ENCODE results near the gene GATAD2A.
"Not testable (repeated sequence)": the region's sequence is repeated elsewhere in the genome, so short reads cannot be mapped to it uniquely, and the experiment has no call there.

Gene GATAD2A

GRCh38 chr19:19455166-19455919, 49.9 kb downstream of the GATAD2A start:
- not testable (repeated sequence) for DNase-seq (ENCODE audit: low spot score); H3K9me3 Mint-ChIP-seq; H3K27ac Mint-ChIP-seq; H3K36me3 Mint-ChIP-seq (ENCODE audit: low read depth); H3K27me3 Mint-ChIP-seq (ENCODE audit: low read depth); H3K4me3 Mint-ChIP-seq
- H3K4me1 Mint-ChIP-seq (ENCODE audit: low read depth), result peaks cover 50% of the 10 kb centered on the region

DNA sequence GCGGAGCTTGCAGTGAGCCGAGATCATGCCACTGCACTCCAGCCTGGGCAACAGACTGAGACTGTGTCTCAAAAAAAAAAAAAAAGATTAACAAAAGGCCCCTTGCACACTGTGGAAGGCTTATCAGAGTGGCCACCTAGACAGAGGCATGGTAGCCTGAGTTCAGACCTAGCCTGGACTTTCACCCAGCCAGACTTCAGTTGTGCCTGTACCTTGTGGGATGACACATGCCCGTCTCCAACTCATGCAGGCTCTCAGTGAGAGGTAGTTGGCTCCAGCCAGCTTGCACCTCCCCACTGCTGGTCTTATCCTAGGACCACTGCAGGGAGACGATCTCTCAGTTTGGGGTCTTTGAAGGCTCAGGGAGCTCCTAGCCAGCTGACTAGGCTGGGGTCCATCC, 52.2 kb downstream of the GATAD2A start:
- H3K4me3 Mint-ChIP-seq, result peak overlapping the region; percentile 75
- H3K27me3 Mint-ChIP-seq (ENCODE audit: low read depth), result no peaks in the 10 kb centered on the region
- no peaks in the 10 kb centered on the region for H3K9me3 Mint-ChIP-seq
- no peak for DNase-seq (ENCODE audit: low spot score)
- peak overlapping the region; percentile 94 for H3K27ac Mint-ChIP-seq
- H3K36me3 Mint-ChIP-seq (ENCODE audit: low read depth), result peaks cover 9% of the 10 kb centered on the region
- H3K4me1 Mint-ChIP-seq (ENCODE audit: low read depth), result peaks cover 52% of the 10 kb centered on the region

DNA sequence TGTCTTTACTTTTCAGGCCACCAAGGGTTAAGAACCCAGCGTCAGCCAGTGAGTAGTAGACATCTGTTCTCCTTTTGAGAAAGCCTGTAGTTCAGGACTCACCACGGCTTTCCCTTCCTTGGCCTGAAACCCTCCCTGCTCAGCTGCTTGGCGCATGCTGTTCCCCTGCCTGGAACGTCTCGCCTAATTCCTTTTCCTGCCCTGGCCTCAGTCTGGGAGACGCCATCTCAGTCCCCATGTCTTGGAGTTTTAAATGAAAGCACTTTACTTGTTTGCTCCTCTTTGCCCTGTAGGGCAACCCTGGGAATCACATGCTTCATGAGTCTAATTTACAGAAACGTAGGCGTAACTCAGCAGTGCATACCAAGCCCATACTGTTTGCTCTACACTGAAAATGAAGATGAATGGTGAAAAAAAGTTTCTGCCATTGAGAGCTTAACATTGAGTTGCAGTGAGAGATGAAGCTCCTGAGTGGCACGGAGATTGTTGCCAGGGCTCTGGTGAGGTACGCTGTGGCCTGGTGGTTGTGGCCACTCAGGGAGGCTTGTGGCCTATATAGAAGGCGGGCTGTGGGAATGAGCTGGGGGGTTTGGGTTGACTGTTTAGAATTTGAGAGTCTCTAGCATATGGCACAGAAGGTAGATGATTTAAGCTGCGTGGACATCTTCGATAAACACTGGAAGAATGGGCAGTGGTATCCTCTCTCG, 52.8 kb downstream of the GATAD2A start:
- Mint-ChIP-seq H3K9me3 (no peaks in the 10 kb centered on the region), H3K27me3 (ENCODE audit: low read depth) (no peaks in the 10 kb centered on the region), H3K4me3 (peak overlapping the region; percentile 75), H3K36me3 (ENCODE audit: low read depth) (peaks cover 11% of the 10 kb centered on the region), H3K4me1 (ENCODE audit: low read depth) (peaks cover 54% of the 10 kb centered on the region), H3K27ac (peak overlapping the region; percentile 94)
- no peak for DNase-seq (ENCODE audit: low spot score)

GRCh38 chr19:19459073-19459472, 53.6 kb downstream of the GATAD2A start:
- Mint-ChIP-seq H3K36me3 (ENCODE audit: low read depth) (peaks cover 11% of the 10 kb centered on the region), H3K4me3 (peak overlapping the region; percentile 75), H3K9me3 (no peaks in the 10 kb centered on the region), H3K27me3 (ENCODE audit: low read depth) (no peaks in the 10 kb centered on the region), H3K27ac (peak overlapping the region; percentile 94), H3K4me1 (ENCODE audit: low read depth) (peaks cover 52% of the 10 kb centered on the region)
- DNase-seq (ENCODE audit: low spot score), result no peak

- H3K36me3 Mint-ChIP-seq (ENCODE audit: low read depth), result peaks cover 17% of the 10 kb centered on the region
- peak overlapping the region; percentile 75 for H3K4me3 Mint-ChIP-seq
- peak; percentile 75 for DNase-seq (ENCODE audit: low spot score)
- no peaks in the 10 kb centered on the region for H3K9me3 Mint-ChIP-seq
- H3K4me1 Mint-ChIP-seq (ENCODE audit: low read depth), result peaks cover 52% of the 10 kb centered on the region
- no peaks in the 10 kb centered on the region for H3K27me3 Mint-ChIP-seq (ENCODE audit: low read depth)
- H3K27ac Mint-ChIP-seq, result peak overlapping the region; percentile 94
Measured at GRCh38 chr19:19459707-19460251, 54.3 kb downstream of the GATAD2A start.

- DNase-seq (ENCODE audit: low spot score), result peak; percentile 21
- peak overlapping the region; percentile 75 for H3K4me3 Mint-ChIP-seq
- H3K27ac Mint-ChIP-seq, result peak overlapping the region; percentile 94
- H3K4me1 Mint-ChIP-seq (ENCODE audit: low read depth), result peaks cover 52% of the 10 kb centered on the region
- H3K36me3 Mint-ChIP-seq (ENCODE audit: low read depth), result peaks cover 22% of the 10 kb centered on the region
- peaks cover 3% of the 10 kb centered on the region for H3K9me3 Mint-ChIP-seq
- no peaks in the 10 kb centered on the region for H3K27me3 Mint-ChIP-seq (ENCODE audit: low read depth)
Measured at GRCh38 chr19:19460258-19460731, 54.8 kb downstream of the GATAD2A start.

DNA sequence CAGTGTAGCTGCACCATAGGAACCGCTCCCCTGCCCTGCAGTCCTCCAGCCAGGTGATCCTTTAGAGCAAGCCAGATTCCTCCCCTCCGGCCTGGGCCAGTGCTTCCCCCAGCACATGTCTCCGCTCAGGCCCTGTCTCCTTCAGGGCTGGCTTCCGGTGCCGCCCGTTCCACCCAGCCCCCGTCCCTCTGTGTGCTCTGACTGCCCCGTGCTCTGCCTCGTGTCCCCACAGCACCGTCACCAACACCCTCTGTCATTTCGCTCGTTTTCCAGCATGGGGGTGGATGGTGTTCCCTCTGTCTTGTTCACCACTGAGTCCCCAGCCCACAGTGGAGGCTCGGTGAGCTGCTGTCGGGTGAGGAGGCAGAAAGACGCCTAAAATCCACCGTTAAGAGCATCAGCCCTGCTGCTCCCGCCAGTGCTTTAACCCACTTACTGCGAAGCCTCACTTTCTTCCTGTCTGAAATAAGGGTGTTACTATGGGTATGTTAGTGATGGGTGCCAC, 55.3 kb downstream of the GATAD2A start:
- DNase-seq (ENCODE audit: low spot score), result peak; percentile 60
- Mint-ChIP-seq H3K4me1 (ENCODE audit: low read depth) (peaks cover 52% of the 10 kb centered on the region), H3K27me3 (ENCODE audit: low read depth) (no peaks in the 10 kb centered on the region), H3K36me3 (ENCODE audit: low read depth) (peaks cover 27% of the 10 kb centered on the region), H3K27ac (peak overlapping the region; percentile 94), H3K9me3 (peaks cover 3% of the 10 kb centered on the region), H3K4me3 (peak overlapping the region; percentile 75)

DNA sequence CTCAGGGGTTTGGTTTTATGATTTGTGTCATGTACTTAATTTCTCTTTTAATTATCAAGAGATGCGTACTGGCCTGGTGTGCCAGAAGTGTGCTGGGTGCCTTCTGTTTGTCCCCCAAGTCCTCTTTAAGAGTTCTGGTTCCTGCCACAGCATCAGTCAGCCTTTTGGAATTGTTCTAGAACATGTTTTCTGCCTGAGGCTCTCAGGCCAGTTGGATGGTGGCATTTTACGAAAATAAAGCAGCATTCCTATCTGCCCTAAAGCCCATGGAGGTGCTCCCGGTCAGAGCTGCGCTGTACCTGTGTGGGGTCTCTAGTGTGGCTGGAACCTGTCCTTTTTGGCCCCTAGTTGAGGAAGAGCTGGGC, 55.8 kb downstream of the GATAD2A start:
- no peak for DNase-seq (ENCODE audit: low spot score)
- Mint-ChIP-seq H3K9me3 (peaks cover 8% of the 10 kb centered on the region), H3K27ac (peak overlapping the region; percentile 94), H3K27me3 (ENCODE audit: low read depth) (no peaks in the 10 kb centered on the region), H3K36me3 (ENCODE audit: low read depth) (peaks cover 31% of the 10 kb centered on the region), H3K4me3 (peak overlapping the region; percentile 75), H3K4me1 (ENCODE audit: low read depth) (peaks cover 53% of the 10 kb centered on the region)

DNA sequence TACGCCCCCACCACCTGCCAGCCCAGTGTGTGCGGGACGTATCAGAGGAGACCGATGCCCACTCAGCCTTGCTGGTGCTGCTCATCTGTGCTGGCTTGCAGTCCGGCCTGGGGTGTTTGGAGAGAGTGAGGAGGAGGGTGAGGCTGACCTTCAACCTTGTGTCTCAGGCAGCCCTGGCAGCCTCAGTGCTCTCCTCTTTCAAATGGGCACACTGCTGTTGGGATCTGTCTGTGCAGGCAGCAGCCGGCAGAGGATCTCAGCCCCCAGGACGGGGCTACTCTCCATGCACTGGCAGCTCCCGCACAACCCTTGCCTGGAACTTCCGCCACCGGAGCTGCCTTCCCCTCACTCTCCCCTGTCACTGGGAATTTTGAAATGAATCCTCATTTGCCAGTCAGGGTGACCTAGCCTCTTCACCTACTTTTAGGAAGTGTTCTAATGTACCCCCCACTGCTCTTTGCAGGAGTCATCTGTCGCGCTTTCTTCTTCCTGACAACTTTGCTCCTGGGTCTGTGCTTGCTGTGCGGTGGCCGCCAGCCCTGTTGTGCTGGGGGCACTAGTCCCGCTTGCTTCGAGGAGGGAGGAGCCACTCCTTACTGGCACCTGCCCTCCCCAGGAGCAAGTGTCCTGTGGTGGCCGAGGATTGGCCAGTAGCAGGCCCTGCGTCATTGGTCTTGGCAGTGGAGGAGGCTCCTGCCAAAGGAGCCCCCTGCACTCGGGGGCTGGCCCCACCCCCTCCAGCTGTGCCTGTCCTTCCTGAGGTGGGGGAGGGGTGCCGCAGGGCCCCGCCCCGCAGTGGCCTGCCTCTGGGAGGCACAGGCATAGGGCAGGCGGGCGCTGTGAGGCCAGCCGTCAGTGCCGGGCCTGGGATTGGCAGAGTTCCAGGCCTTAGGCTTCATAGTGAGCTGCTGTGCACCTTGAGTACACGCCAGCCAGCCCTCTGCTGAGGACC, 56.5 kb downstream of the GATAD2A start:
- Mint-ChIP-seq H3K4me1 (ENCODE audit: low read depth) (peaks cover 48% of the 10 kb centered on the region), H3K27ac (peak overlapping the region; percentile 94), H3K36me3 (ENCODE audit: low read depth) (peaks cover 37% of the 10 kb centered on the region), H3K4me3 (peak overlapping the region; percentile 75), H3K9me3 (peaks cover 15% of the 10 kb centered on the region), H3K27me3 (ENCODE audit: low read depth) (no peaks in the 10 kb centered on the region)
- DNase-seq (ENCODE audit: low spot score), result no peak

DNA sequence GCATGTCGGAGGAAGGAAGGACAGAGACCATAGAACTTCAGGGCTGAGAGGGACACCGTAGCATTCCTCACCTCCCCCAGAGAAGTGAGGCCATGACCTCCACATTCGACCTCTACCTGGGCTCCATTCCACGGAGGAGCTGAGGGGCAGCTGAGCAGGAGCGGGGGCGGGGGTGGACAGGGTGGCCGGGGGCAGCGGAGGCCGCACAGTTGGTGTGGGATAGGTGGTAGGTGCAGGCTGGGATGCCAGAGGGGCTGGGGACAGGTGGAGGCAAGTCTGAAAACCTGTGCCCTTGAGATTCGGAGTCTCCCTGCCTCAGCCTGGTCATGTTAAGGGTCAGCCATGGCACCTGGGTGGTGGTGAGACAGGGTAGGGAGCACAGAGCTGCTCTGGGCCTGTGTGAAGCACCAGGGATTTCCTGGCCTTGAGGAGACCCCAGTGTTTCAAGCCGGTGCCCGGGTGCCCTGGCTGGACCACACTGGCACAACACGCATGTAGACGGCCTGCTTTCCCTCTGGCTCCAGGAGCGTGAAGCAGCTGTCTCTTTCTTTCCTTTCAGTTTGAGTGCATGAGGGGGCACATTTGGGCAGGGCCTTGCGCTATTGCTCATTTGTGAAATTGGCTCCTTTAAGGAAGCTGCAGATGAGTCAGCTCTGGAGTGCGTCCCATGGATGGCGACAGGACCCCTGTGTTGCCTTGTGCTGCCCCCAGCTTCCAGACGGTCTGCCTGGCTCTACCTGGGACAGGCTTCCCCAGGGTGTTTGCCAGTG, 58.1 kb downstream of the GATAD2A start:
- peaks cover 29% of the 10 kb centered on the region for H3K9me3 Mint-ChIP-seq
- no peak for DNase-seq (ENCODE audit: low spot score)

GRCh38 chr19:19464339-19465098, 59.0 kb downstream of the GATAD2A start:
- Mint-ChIP-seq H3K27ac (peak overlapping the region; percentile 62), H3K9me3 (peaks cover 33% of the 10 kb centered on the region), H3K27me3 (ENCODE audit: low read depth) (no peaks in the 10 kb centered on the region), H3K36me3 (ENCODE audit: low read depth) (peaks cover 56% of the 10 kb centered on the region), H3K4me3 (no peak overlapping the region), H3K4me1 (ENCODE audit: low read depth) (peaks cover 31% of the 10 kb centered on the region)
- no peak for DNase-seq (ENCODE audit: low spot score)

More for the DNA sequence above, 58.1 kb downstream of the GATAD2A start:
- Mint-ChIP-seq H3K27me3 (ENCODE audit: low read depth) (no peaks in the 10 kb centered on the region), H3K27ac (peak overlapping the region; percentile 67), H3K36me3 (ENCODE audit: low read depth) (peaks cover 50% of the 10 kb centered on the region), H3K4me1 (ENCODE audit: low read depth) (peaks cover 39% of the 10 kb centered on the region), H3K4me3 (no peak overlapping the region)

DNA sequence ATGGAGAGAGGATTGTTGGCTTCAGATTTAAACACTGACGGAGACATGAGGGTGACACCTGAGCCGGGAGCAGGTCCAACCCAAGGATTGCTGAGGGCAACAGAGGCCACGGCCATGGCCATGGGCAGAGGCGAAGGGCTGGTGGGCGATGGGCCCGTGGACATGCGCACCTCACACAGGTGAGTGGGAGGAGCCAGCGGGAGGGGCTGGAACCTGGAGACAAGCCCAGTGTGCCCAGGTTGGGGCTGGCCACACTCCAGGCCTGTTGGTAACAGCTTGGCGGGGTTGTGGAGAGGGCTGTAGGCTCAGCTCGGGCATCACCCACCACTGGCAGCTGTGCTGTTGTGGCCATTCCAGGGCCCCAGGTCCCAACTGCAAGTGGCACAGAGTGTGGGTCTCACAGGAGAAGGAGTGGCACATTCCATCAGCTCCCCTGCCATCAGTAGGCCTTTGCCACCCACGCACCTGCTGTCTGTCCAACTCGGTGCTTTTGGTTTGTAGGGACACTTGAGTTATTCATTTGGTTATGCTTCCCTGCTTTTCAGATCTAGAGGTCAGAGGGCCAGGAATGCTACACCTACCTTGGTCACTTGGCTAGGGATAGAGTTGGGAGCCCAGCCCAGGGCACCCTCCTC, 60.1 kb downstream of the GATAD2A start:
- peaks cover 60% of the 10 kb centered on the region for H3K36me3 Mint-ChIP-seq (ENCODE audit: low read depth)
- H3K27ac Mint-ChIP-seq, result no peak overlapping the region
- no peak overlapping the region for H3K4me3 Mint-ChIP-seq
- H3K4me1 Mint-ChIP-seq (ENCODE audit: low read depth), result peaks cover 28% of the 10 kb centered on the region
- peaks cover 37% of the 10 kb centered on the region for H3K9me3 Mint-ChIP-seq
- no peaks in the 10 kb centered on the region for H3K27me3 Mint-ChIP-seq (ENCODE audit: low read depth)
- DNase-seq (ENCODE audit: low spot score), result no peak

Measured in T-helper 2 cell treated with Interferon-gamma antibody and Interleukin-4, amounts not matched to agents 5 μg/mL and 100 μg/mL, for 36 hours (primary cell).